ENCODE data around the gene HOMER2. TPM values are rescaled to one million over a fixed set of nuclear protein-coding genes. Genes with fewer than 3 reads are reported as not detected.

The HOMER2 gene
- total and polyA plus RNA-seq, 2 of the 13 experiments (the other 11 are each of a cell fraction or from before 2014, with no cell fraction given) = 12.9 to 14.1 TPM

DNA sequence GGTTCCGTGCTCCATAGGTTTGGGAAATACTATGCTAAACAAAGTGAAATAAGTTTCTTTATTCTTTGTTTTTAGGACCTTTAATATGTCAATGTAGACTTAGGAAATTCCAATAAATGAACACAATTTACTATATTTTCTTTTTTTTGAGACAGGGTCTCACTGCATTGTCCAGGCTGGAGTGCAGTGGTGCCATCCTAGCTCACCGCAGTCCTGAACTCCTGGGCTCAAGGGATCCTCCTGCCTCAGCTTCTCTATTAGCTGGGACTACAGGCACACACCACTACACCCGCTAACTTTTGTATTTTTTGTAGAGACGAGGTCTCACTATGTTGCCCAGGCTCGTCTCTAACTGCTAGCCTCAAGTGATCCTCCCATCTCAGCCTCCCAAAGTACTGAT, 12.4 kb upstream of the HOMER2 start:
- Histone ChIP-seq H3K4me2 (ENCODE audit: low read depth, low read length) (no peak overlapping the region), H3K27me3 (ENCODE audit: control insufficient read depth in 1 of 2, insufficient read depth in 2 of 2, low read length in 2 of 2) (no peaks in the 10 kb centered on the region), H3K36me3 (replicated peaks in 1 of 2; ENCODE audit: control insufficient read depth in 1 of 2, insufficient read depth in 2 of 2, low read length in 2 of 2) (no peaks in the 10 kb centered on the region), H3K79me2 (ENCODE audit: insufficient read depth, low read length) (no peaks in the 10 kb centered on the region), H3K27ac (ENCODE audit: extremely low read length, insufficient read depth, low read length) (no peak overlapping the region), H3K9ac (ENCODE audit: insufficient read depth, low read depth, low read length) (no peak overlapping the region), H4K20me1 (ENCODE audit: insufficient read depth, low read length) (no peaks in the 10 kb centered on the region), H3K4me1 (ENCODE audit: insufficient read depth, low read length) (no peaks in the 10 kb centered on the region), H2AFZ (ENCODE audit: low read length) (no peak overlapping the region), H3K4me3 (replicated peaks in 1 of 3; ENCODE audit: insufficient read depth in 1 of 3, low read depth in 2 of 3, low read length in 3 of 3) (no peak overlapping the region), H3K9me3 (ENCODE audit: low read length) (no peaks in the 10 kb centered on the region)
- in situ Hi-C loops (cut with HindIII; ENCODE audit: extremely low pct_ligation_motif_present, low pct_unique_long_range_greater_than_20kb) = no loop called here
- no TSS peak for BruUV-seq (replicated peaks)
- intact Hi-C loops (cut with micrococcal nuclease; ENCODE audit: unreplicated experiment) = no loop called here
- ChIA-PET CTCF (ENCODE audit: low intra/inter-chr PET ratio, low total read pairs) (no interaction called here), POLR2A (no interaction called here)
- DNase-seq (ENCODE audit: low spot score) (no peak), FAIRE-seq (no peak), ATAC-seq (no peak)
- 74% methylated on average over 5 of the region's 5 CpGs for WGBS (ENCODE audit: low lambda C conversion rate)
- TF ChIP-seq ZFP90 (CRISPR knock-in tag; IDR thresholded peaks at IDR 0.05; ENCODE audit: borderline replicate concordance) (no peak), KLF11 (CRISPR knock-in tag; IDR thresholded peaks at IDR 0.05) (no peak), ZNF205 (CRISPR knock-in tag; IDR thresholded peaks at IDR 0.05) (no peak), HDAC6 (IDR thresholded peaks at IDR 0.05; ENCODE audit: low read depth, low read length) (no peak), ZNF136 (CRISPR knock-in tag; IDR thresholded peaks at IDR 0.05; ENCODE audit: low read depth) (no peak), MYNN (CRISPR knock-in tag; IDR thresholded peaks at IDR 0.05; ENCODE audit: low read depth) (no peak), ZNF547 (CRISPR knock-in tag; IDR thresholded peaks at IDR 0.05) (no peak), HNRNPUL1 (IDR thresholded peaks at IDR 0.05; ENCODE audit: low read depth, low read length) (no peak), MTA3 (CRISPR knock-in tag; IDR thresholded peaks at IDR 0.05) (no peak), DNMT3B (CRISPR knock-in tag; conservative IDR thresholded peaks at IDR 0.05) (no peak), ZBTB38 (CRISPR knock-in tag; IDR thresholded peaks at IDR 0.05) (no peak), ZBTB4 (CRISPR knock-in tag; IDR thresholded peaks at IDR 0.05; ENCODE audit: borderline replicate concordance) (no peak), HNF4A (CRISPR knock-in tag; IDR thresholded peaks at IDR 0.05) (no peak), ZNF3 (CRISPR knock-in tag; IDR thresholded peaks at IDR 0.05) (no peak), ZNF260 (CRISPR knock-in tag; IDR thresholded peaks at IDR 0.05; ENCODE audit: borderline replicate concordance, low read depth) (no peak)
- TF ChIP-seq, protein P1, sequence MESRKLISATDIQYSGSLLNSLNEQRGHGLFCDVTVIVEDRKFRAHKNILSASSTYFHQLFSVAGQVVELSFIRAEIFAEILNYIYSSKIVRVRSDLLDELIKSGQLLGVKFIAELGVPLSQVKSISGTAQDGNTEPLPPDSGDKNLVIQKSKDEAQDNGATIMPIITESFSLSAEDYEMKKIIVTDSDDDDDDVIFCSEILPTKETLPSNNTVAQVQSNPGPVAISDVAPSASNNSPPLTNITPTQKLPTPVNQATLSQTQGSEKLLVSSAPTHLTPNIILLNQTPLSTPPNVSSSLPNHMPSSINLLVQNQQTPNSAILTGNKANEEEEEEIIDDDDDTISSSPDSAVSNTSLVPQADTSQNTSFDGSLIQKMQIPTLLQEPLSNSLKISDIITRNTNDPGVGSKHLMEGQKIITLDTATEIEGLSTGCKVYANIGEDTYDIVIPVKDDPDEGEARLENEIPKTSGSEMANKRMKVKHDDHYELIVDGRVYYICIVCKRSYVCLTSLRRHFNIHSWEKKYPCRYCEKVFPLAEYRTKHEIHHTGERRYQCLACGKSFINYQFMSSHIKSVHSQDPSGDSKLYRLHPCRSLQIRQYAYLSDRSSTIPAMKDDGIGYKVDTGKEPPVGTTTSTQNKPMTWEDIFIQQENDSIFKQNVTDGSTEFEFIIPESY (CRISPR knock-in tag; IDR thresholded peaks at IDR 0.05) = no peak
- TF ChIP-seq, protein P2, sequence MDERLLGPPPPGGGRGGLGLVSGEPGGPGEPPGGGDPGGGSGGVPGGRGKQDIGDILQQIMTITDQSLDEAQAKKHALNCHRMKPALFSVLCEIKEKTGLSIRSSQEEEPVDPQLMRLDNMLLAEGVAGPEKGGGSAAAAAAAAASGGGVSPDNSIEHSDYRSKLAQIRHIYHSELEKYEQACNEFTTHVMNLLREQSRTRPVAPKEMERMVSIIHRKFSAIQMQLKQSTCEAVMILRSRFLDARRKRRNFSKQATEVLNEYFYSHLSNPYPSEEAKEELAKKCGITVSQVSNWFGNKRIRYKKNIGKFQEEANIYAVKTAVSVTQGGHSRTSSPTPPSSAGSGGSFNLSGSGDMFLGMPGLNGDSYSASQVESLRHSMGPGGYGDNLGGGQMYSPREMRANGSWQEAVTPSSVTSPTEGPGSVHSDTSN (CRISPR knock-in tag; IDR thresholded peaks at IDR 0.05) = no peak
- TF ChIP-seq, protein P3, sequence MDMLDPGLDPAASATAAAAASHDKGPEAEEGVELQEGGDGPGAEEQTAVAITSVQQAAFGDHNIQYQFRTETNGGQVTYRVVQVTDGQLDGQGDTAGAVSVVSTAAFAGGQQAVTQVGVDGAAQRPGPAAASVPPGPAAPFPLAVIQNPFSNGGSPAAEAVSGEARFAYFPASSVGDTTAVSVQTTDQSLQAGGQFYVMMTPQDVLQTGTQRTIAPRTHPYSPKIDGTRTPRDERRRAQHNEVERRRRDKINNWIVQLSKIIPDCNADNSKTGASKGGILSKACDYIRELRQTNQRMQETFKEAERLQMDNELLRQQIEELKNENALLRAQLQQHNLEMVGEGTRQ (IDR thresholded peaks at IDR 0.05; ENCODE audit: low read depth, low read length) = no peak
- TF ChIP-seq, protein P3 (CRISPR knock-in tag; IDR thresholded peaks at IDR 0.05; ENCODE audit: borderline replicate concordance) = no peak
